GM18868 (cell line): ENCODE results near the gene PLA2G2D.

Experiments
- ATAC-seq: cut with Tn5 transposase; IDR thresholded peaks from one replicate; pipeline ENCODE4 v1.9.1; 2021; ENCODE audit warnings: mild to moderate bottlenecking, moderate library complexity; ENCODE audit not compliant: unreplicated experiment

PLA2G2D gene, protein sequence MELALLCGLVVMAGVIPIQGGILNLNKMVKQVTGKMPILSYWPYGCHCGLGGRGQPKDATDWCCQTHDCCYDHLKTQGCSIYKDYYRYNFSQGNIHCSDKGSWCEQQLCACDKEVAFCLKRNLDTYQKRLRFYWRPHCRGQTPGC

DNA sequence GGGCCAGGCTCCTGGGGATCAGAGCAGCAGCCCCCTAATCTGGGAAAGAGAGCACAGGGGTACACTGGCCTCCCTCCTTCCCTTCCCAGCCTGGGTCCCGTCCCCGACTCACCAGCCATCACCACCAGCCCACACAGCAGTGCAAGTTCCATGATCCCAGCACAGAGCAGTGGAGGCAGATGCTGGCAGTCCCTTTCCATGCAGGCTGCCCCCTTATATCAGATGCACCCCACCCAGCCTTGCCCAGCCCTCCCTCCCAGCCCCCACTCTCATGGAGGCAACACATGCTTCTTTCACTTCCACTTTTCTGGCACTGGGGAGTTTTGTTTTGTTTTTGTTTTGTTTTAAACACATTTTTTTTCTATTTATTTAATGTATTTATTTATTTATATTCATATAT, at the start of gene PLA2G2D:
PLA2G2D (minus strand) TSS at position 190 of the 400 bp plus-strand sequence; CDS start at position 152, 38 bp downstream.
- no peak for ATAC-seq

DNA sequence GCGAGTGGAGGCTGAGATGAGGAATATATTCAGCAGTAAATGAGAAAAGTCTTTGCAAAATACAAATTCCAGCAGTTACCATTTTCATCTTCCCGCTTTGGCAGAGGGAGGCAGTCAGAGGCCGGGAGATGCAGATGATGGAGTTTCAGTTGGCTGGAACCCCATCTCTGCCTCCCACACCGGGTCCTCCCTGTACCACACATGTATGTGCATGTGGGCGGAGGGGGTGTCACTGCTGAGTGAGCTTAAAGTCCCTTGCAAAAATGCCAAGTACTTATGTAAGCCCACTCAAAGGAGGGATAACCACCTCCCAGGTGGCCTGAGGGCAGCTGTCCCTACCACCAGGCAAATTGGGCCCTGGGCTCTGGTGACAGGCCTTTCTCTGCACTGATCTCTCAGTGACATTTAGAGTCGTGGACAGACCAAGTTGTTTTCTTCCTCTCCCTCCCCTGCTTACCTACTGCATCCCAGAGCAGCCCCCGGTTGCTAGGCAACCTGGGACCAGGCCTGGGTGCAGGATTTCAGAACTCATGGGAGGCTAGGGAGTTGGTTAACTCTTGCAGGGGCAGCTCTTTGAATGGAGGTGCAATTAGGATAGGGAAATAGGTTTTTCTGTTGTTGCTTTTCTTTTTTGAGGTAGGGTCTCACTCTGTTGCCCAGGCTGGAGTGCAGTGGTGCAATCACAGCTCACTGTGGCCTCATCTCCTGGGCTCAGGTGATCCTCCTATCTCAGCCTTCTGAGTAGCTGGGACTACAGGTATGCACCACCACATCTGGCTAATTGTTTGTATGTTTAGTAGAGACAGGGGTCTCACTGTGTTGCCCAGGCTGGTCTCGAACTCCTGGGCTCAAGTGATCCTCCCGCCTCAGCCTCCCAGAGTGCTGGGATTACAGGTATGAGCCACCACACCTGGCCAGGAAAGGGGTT, 49.5 kb upstream of the PLA2G2D start:
- ATAC-seq, result no peak

DNA sequence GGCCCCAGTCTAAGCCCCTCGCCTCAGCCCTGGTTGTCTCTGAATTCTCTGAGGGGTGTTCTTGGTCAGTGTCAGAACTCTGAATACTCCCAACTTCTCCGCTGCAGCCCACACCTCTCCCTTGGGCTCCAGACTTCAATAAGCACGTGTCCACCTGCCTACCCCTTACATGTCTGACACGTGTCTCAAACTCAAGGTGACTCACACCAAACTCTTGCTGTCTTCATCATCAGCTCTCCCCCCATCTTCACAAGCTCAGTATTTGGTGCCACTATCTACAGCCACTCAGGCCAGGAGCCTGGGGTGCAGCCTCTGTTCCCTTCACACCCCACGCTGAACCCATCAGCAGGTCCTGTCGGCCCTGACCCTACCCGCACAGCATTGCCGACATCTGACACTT, 47.8 kb upstream of the PLA2G2D start:
- ATAC-seq, result no peak

DNA sequence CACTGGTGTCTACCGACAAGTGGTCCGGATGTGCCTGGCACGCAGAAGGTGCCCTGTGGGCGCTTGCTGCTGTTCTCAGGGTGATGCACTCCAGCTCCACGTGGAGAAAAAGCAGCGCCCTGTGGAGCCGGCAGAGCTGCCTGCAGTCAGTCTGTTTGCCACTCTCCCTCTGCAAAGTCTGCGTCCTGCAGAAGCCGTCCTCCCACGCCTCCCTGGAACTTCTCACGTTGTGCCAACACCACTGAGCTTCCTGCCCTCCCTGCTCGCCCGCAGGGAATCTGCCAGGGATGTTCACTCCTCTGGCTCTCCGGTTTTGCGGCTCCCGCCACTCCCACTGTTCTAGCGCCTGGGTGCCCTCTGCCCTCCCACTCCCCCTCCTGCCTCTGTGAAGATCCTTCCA, 46.7 kb upstream of the PLA2G2D start:
- no peak for ATAC-seq

DNA sequence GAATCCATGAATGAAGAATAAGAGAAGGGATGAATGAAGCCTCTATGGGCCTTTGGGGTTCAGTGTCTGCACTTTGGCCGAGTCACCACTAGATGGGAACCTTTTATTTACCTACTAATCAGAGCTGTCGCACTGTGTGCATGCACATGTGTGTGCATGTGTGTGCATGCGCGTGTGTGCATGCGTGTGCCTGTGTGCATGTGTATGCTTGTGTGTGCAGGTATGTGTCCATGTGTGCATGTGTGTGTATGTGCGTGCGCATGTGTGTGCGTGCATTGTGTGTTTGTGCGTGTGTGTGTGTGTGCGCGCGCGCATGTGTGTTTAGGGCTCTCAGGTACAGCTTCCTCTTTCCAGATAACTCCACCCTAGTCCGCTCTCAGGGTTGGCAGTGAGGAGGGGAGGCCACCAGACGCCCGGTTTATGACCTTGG, 46.2 kb upstream of the PLA2G2D start:
- no peak for ATAC-seq

DNA sequence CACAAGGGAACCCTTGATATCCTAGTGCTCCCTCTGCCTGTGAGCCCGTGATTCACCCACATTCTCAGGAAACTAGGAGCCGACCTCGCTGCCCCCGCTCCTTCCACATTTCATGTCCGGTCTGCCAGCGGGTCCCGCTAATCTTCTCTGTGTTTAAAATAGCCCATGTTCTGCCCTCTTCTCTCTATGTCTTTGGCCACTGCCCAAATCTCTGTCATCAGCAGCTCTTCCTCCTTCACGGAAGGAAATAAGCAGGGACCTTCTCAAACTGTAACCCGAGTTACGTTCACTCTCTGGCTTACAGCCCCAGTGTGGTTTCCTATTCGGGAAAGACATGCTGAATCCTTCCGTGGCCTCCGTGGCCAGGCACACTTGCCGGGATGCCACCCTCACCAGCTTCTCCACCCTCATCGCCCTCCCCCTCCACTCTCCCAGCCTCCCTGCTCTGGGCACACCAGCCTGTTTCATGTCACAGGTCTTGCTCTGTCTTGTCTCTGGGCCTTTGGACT, 45.4 kb upstream of the PLA2G2D start:
- no peak for ATAC-seq

DNA sequence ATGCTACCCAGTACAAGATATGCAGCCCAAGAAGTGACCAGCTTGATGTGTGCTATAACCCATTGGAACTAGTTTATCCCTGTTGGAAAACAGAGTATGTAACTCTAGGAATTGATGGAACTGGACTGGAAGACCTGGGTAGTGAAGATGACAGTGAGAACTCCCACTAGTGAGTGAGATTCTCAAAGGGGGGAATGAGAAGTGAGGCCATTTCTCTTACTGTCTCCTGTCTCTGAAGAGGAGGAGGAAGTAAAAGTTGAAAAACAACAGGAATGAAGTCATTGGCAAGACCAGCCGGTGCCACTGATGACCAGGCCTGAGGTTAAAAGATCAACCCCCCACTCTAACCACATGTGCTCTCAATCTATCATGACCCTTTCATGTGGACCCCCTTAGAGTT, 40.7 kb upstream of the PLA2G2D start:
- ATAC-seq, result no peak

DNA sequence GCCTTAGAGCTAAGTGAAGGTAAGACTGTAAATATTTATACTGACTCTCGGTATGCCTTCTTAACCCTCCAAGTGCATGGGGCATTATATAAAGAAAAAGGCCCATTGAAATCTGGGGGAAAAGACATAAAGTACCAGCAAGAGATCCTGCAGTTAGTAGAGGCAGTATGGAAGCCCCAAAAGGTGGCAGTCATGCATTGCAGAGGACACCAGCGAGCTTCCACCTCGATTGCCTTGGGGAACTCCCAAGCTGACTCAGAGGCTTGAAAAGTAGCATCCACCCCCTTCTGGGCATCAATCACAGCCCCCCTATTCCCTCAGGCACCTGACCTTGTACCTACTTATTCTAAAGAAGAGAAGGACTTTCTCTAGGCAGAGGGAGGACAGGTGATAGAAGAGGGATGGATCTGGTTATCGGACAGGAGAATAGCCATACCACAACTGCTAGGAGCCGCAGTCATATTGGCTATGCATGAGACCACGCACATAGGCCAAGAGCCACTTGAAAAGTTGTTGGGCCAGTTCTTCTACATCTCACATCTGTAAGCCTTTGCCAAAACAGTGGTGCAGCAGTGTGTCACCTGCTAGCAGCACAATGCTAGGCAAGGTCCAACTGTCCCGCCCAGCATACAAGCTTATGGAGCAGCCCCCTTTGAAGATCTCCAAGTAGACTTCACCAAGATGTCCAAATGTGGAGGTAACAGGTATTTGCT, 39.2 kb upstream of the PLA2G2D start:
- ATAC-seq, result no peak

DNA sequence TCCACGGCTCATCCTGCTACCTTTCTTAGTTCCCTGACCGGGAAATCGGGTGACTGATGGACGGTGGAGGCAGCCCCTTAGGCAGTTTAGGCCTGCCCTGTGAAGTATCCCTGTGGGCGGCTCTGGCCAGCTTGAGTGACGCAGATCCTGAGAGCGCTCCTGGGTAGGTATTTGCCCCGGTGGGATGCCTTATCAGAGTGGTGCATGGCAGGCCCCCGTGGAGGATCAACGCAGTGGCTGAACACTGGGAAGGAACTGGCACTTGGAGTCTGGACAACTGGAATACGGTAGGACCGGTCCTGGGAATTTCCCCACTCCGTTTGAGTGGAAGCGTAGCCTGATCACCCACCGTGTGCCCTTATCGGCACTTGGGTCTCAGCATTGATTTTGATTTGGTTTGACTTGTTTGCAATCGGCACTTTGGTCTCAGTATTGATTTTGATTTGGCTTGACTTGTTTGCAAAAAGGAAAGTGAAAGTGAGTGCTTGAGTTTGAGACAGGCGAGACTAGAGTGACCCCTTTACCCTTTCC, 35.0 kb upstream of the PLA2G2D start:
- ATAC-seq, result no peak

DNA sequence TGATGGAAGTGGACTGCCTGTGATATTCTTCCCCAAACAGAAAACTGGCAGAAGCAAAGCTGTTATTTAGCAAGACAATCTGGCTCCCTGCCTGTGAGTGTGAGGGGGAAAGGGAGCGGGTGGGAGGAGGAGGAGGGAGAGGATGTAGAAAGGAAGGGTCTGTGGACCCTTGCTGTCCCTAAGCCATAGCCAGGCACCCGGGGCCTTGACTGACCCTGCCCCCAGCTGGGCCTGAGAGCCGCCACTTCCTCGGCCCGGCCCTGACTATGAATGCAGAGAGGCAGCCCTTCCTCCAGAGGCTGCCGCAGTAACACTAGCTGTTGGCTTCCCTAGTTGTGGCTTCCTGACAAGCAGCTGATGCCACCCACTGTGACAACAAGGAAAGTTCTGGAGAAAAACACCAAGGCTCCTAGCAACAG, 33.7 kb upstream of the PLA2G2D start:
- no peak for ATAC-seq

DNA sequence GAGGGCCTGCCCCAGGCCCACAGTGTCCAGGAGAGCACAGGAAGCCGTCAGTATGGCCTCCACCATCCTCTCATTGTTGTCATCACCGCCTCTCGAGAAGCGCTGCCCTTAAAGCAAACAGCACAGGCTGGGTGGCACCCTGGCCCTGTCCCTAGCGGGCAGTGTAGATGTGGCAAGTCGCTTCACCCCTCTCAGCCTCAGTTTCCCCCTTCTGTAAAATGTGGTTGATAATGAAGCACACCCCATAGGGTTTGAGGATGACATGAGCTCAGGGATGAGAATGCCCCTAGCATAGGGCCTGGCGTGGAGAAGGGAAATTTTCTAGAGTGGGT, 33.2 kb upstream of the PLA2G2D start:
- ATAC-seq, result no peak

DNA sequence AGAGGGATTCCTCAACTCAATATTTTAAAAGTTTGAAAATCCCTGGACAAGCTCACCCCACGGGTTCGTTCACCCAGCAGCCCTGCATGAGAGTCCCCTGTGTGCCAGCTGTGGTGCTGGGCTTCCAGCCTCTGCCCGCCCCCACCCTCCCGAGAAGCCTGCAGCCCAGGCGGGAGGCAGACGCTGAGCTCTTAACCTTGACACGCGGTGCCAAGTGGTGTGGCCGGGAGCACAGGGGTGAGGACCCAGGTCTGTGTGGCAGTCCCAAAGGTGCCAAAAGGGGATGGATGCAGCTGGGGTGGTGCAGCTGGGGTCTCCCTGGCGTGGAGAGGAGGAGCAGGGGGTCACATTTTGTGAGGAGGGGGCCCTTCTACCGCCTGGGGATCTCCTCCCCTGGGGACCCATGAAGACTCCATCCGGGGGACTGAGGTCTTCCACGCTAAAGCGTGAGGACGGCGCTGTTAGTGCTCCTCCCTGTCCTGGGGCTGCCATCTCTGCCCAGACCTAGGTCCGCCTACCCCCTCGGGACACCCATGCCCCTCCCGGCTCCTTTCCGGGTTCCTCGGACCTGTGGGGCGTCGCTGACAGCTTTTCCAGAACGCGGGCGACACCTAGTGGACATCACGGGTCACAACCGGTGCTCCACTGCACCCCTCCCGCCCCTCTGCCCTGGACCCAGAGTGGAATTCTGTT, 32.7 kb upstream of the PLA2G2D start:
- peak; percentile 58 for ATAC-seq

DNA sequence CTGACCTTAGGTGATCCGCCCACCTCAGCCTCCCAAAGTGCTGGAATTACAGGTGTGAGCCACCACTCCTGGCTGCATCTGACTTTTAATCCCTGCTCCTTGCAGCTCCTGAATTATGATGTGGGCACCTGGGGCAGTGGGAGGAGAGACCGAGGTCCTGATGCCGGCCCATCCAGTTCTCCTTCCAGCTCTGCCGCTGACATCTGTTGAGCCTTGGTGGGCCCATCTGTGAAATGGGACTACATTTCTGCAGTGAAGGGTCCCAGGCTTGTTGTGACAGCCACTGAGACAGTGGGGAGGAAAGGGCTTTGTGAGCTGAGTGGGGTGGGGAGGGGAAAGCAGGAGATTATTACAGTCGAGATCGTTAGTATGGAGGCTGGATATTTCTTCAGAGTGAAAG, 31.6 kb upstream of the PLA2G2D start:
- ATAC-seq, result no peak

DNA sequence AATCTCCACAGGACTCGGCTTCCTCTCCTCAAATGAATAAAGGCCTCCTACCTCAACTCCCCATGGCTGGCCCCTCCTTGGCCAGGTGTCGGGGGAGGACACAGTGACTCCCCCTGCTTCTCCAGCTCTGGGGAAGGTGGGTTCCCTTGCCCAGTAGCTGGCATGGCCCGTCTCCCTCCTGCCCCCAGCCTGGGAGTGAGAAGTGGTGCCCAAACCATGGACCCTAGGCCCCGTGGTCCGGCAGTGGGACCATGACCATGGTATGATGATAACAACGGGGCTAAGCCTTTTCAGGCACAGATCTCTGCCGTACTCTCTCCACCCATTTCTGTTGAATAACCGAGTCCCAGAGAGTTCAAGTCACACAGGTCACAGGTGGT, 31.0 kb upstream of the PLA2G2D start:
- no peak for ATAC-seq

DNA sequence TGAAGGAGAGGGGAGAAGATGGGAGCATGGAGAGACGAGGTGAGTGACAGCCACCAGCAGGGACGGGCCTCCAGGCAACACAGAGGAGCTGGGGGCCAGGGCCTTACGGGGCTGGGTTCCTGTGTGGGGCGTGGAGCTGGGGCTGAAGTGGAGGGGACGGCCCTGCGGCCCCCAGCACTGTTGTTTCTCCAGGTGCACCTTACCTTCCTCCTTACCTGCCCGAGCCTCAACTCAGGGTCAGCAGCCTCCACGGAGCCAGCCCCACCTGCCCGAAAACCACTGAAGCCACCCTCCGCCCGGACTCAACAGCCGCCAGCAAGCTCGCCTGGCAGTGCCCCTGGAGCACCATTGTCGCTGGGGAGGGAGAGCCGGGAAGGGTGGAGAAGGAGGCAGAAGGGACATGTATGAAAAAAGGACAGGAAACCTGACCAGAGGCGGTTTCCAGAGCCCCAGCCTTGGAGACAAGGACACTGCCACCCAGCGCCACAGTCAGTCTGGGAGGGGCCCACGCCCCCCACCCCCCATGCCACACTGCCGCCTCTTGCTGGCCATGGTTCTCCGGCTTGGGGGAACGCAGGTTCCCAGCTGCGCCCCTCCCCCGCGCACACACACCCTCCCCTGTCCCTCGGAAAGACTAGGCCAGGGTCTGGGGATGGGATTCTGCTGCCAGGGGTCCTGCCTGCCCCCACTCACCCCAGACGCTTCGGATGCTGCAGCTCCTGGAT, 30.4 kb upstream of the PLA2G2D start:
- ATAC-seq, result no peak

DNA sequence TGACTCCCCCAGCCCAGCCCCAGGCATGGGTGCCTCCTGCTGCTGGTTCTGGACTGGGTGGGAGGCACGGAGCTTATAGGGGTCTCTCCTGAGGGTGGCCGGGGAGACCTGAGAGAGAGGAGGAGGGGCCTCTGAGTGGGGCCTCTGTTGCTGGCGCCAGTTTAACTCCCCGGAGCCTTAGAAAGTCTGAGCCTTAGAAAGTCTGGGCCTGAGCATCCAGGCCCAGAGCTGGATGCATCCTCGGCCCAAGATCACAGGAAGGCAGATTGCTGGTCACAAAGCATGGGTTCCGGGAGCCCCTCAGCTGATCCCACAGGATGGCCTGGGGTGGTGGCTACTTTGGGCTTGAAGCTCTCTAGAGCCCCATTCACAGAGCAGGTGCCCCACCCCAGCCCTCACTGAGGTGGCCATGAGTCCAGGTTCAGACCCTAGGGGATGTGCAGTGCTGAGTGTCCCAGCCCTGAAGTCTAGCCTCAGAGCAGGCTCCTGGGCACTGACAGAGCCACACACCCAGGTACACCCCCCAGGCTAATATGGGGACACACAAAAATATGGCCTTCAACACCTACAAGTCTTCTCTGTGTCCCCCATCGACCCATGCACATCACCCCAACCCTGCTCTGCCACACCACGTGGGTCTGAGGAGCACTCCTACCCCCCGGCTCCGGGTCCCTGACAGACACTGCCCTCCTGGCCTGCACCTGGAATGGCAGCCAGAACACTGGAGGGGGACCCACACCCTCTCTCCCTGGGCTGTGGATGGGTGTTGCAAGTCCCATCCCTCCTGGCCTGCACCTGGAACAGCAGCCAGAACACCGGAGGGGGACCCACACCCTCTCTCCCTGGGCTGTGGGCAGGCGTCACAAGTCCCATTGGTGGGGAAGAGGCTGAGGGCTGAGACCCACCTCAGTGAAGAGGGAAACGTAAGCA, 29.5 kb upstream of the PLA2G2D start:
- ATAC-seq, result no peak

DNA sequence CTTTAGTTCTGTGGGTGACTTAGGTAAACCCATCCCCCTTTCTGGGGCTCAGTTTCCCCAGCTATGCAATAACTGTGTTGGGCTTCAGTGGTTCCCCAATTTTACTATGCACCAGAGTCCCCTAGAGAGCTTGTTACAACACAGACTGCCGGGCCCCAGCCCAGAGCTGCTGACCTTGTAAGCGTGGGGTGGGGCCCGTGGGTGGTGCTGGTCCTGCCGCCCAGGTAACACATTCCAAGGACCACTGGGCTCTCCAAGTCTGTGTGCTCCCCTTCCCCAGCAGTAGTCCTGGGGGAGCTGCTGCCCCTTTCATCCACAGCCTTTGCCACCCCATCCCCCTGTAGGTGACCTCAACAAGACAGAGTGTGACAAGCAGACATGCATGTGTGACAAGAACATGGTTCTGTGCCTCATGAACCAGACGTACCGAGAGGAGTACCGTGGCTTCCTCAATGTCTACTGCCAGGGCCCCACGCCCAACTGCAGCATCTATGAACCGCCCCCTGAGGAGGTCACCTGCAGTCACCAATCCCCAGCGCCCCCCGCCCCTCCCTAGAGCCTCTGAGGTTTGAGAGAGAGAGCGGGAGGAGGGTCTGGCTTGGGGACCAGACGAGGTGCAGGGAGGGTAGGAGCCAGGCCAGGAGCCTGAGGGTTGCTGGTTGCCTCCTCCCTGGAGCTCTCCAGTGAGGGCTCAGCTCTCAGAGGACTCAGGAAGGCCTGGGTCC, 28.7 kb upstream of the PLA2G2D start:
- ATAC-seq, result no peak

DNA sequence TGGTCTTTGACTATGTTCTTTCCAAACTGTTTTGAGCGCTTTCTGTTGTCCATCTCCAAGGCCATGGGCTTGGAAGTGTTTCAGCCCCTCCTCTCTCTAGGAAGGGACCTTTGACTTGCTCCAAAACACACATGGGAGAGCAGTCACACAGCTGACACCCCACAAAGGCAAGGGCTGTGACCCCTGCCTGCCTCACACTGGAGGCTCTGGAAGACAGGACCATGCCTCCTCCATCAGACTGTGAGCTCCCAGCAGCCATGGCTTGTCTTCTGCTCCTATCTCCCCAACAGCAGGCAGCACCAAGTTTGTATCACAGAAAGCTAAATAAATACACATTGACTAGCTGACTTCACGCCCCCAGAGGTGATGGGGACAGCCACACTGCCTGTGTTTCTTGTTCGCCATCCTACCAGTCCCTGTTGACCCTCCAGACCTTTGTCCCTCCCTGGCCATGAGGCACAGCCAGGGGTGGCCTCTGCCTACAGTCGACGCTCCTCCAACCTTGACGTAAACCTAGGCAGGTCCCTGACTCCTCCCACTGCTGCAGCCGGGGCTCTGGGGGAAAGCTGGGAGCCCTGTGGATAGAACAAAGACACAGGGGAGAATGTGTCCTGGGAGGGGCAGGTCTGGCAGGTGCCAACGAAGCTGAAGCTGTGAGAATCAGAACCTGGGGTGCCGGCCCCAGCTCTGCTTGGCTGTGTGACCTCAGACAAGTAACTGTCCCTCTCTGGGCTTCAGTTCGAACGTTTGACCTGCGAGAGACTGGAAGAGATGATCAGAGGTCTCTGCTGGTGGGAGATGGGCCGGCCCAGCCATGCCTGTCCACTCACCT, 24.6 kb upstream of the PLA2G2D start:
- no peak for ATAC-seq
